ENCODE measurements around the gene TOR2A.

DNA sequence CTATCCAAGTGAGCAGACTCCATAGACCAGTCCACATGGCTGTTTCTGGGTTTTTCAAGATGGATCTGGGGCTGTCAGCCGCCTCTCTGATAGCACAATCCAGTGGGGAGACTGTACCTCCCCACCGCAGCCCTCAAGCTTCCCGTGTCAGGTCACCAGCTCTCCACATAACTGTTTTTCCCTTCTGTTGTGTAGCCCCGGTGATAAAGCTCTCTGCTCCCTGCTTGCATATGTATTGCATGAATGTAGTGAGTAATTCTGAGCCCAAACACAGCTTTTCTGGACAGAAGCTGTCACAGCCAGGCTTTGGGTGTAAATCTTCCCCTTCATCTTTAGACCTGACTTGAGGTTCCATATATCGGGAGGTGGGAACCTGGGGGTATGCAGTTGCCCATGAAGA, 51.4 kb downstream of the TOR2A start:
- TF ChIP-seq, protein P1, sequence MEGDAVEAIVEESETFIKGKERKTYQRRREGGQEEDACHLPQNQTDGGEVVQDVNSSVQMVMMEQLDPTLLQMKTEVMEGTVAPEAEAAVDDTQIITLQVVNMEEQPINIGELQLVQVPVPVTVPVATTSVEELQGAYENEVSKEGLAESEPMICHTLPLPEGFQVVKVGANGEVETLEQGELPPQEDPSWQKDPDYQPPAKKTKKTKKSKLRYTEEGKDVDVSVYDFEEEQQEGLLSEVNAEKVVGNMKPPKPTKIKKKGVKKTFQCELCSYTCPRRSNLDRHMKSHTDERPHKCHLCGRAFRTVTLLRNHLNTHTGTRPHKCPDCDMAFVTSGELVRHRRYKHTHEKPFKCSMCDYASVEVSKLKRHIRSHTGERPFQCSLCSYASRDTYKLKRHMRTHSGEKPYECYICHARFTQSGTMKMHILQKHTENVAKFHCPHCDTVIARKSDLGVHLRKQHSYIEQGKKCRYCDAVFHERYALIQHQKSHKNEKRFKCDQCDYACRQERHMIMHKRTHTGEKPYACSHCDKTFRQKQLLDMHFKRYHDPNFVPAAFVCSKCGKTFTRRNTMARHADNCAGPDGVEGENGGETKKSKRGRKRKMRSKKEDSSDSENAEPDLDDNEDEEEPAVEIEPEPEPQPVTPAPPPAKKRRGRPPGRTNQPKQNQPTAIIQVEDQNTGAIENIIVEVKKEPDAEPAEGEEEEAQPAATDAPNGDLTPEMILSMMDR (IDR thresholded peaks at IDR 0.05; ENCODE audit: extremely low read depth in 1 of 2, insufficient read depth in 1 of 2, low read depth in 1 of 2, low read length in 2 of 2): no peak
- TF ChIP-seq POLR2AphosphoS5 (IDR thresholded peaks at IDR 0.05; ENCODE audit: insufficient read depth, low read depth, low read length): no peak
- no peak for TF ChIP-seq POLR2A (IDR thresholded peaks at IDR 0.05; ENCODE audit: low read depth, low read length)
- TF ChIP-seq EZH2 (IDR thresholded peaks at IDR 0.05; ENCODE audit: borderline replicate concordance, low read depth, low read length, severe bottlenecking): no peak

Data from endothelial cell of umbilical vein (primary cell).